NCI-H1417 (cell line): ENCODE measurements around the gene PTBP3.
"Not testable (repeated sequence)": the region's sequence is repeated elsewhere in the genome, so short reads cannot be mapped to it uniquely, and the experiment has no call there.

Experiments used
- DNase-seq, 3 experiments: peaks; one replicate each; lab custom pipeline; 2025; lab: John Stamatoyannopoulos, UW

PTBP3 gene

GRCh38 chr9:112323378-112323854 is 10.0 kb downstream of the PTBP3 start:
- DNase-seq = no peak

GRCh38 chr9:112322701-112323377 is 10.6 kb downstream of the PTBP3 start:
- no peak for DNase-seq

- DNase-seq = no peak
Measured at GRCh38 chr9:112316258-112316943, 17.0 kb downstream of the PTBP3 start.

GRCh38 chr9:112315331-112316257 is 17.8 kb downstream of the PTBP3 start:
- DNase-seq = no peak

GRCh38 chr9:112312139-112312538 is 21.3 kb downstream of the PTBP3 start:
- DNase-seq = no peak

DNA sequence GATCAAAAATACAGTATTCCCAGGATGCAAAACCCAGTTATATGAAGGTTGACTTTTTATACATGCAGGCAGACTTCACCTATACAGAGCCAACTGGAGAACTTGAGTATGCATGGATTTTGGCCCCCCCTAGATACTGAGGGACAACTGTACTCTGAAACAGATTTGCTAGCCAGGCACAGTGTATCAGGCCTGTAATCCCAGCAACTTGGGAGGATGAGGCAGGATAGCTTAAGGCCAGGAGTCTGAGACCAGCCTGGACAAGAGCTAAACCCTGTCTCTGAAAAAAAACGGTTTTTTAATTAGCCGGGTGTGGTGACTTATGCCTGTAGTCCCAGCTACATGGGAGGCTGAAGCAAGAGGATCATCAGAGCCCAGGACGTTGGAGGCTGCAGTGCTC is 21.9 kb downstream of the PTBP3 start:
- DNase-seq = no peak

DNA sequence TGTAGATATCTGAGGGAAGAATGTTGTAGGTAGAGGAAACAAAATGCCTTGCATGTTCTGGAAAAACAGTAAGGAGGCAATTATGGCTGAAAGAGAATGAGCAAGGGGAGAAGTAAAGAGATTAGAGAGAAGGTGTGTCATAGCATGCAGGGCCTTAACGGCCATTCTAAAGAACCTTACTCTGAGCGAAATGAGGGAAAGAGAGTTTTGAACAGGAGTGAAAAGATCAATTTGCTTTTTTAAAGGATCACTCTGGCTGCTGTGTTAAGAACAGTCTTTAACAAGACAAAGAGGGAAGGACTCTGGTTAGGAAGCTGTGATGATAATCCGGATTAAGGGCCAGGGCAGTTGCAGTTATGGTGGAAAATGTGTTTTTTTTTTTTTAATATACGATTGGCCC is 22.6 kb downstream of the PTBP3 start:
- DNase-seq = peak in 1 of 3 experiments; percentile 20

DNA sequence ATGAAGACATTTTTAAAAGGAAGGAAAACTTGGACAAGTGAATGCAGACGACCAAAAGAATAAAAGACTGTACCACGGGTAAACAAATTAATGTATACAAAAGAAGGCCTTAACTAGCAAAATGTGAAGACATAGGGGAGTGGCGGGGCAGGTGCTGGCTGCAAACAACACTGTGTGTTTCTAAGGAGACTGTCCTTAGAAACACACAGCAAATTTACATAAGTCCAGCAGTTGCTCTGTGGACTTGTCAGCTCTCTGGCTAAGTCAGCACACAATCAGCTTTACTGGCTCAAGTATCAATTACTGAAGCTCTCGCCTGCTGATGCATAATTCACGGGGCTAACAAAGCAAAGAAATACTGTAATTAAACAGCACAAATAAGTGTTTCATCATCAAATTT is 24.8 kb downstream of the PTBP3 start:
- DNase-seq = peak; percentile 24 to 96 (median 83)

GRCh38 chr9:112301420-112301819 is 32.0 kb downstream of the PTBP3 start:
- DNase-seq = no peak

- DNase-seq = no peak
Measured at GRCh38 chr9:112299514-112299913, 33.9 kb downstream of the PTBP3 start.

GRCh38 chr9:112296929-112297328 is 36.5 kb downstream of the PTBP3 start:
- no peak for DNase-seq

DNA sequence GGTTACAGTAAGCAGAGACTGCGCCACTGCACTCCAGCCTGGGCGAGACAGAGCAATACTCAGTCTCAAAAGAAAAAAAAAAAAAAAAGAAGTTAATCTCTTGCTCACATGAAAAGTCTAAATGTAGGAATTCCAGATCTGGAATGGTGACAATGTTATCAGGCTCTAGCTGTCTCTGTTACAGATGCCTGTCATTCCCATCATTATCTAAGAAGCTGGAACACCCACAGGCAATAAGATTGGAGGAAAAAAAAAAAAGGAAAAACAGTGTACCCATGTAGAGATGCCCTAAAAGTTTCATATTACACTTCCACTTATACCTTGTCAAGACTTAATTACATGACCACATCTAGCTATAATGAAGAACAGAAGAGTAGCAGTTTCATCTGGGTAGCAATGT is 38.2 kb downstream of the PTBP3 start:
- DNase-seq = no peak

DNA sequence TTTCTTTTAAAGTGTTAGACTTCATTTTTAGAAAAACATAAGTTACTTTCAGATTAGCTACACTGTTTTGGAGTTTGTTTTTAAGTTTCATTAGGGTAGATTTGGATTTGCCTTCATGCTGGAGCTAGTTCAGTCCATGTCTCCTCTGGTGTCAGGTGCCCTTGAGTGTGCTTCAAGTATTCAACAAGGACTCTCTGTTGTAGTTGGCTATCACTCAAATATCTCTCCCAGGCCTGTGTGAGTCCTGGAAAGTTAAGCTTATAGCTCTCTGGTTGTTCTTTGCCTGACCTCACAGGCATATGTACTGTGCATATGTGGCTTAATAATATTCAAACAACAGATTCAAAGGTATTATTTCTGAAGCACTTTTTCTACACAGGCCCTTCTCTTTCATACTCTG is 45.4 kb downstream of the PTBP3 start:
- DNase-seq = no peak

GRCh38 chr9:112286926-112287325 is 46.5 kb downstream of the PTBP3 start:
- no peak for DNase-seq

- DNase-seq = no peak
Measured at GRCh38 chr9:112285056-112285455, 48.4 kb downstream of the PTBP3 start.

- DNase-seq = peak in 2 of 3 experiments; percentile 2 to 3
Measured at GRCh38 chr9:112283582-112284253, 49.7 kb downstream of the PTBP3 start.

GRCh38 chr9:112282841-112283240 is 50.6 kb downstream of the PTBP3 start:
- not testable (repeated sequence) for DNase-seq

GRCh38 chr9:112280904-112281303 is 52.5 kb downstream of the PTBP3 start:
- no peak for DNase-seq

DNA sequence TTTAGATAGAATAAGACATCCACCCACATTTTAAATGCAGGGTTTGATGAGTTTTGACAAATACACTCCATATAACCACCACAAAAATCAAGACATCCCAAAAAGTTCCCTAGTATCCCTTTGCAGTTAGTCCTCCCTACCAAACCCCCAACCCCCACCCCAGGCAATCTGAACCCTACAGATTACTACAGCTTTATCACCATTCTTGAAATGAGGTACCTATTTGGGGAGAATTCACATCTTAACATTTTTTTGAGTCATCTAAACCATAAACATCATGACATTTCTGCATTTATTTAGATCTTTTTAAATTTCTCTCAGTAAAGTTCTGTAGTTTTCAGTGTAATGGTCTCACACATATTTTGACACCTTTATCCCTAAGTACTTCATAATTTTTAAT is 53.9 kb downstream of the PTBP3 start:
- DNase-seq = no peak

- no peak for DNase-seq
Measured at GRCh38 chr9:112278152-112278551, 55.3 kb downstream of the PTBP3 start.

DNA sequence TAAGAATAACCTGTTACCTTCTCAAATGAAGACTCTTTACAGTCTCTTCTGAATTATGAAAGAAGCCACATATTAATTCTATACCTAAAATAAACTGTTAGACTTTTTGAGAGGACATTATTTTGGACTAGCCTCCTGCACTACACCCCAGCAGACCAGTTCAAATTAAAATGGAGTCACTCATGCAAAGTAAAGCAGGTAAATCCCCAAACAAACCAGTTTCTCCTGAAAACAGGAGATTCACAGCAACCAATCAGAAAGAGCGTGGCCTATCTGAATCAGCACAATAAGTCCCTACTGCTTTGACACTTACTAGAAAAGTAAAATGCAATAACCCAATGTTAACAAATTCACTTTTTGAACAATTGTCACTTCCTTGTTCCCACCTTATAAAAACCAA is 58.8 kb downstream of the PTBP3 start:
- DNase-seq = no peak

- peak in 1 of 3 experiments; percentile 40 for DNase-seq
Measured at GRCh38 chr9:112273876-112274275, 59.5 kb downstream of the PTBP3 start.
